ENCODE results near the gene C8G.
A peak's percentile ranks its signal among the peaks of the same experiment; 100 is the strongest.

The C8G gene

GRCh38 chr9:136944519-136945332, at the start of gene C8G, which contains the start of gene FBXW5:
C8G (plus strand) TSS chr9:136945243; CDS start chr9:136945321, 78 bp downstream.
FBXW5 (minus strand) TSS chr9:136944738; CDS start chr9:136944083, 655 bp downstream.
- peaks cover 0 to 58% (median 47%) of the 10 kb centered on the region in 4 donors for H3K4me1 ChIP-seq
- peak; percentile 98 for TF ChIP-seq CTCF (IDR thresholded peaks at IDR 0.05)
- intact Hi-C loops (cut with DNase I; ENCODE audit: low total_unique reads), result loop anchor here (2.0 to 5.0 kb wide), 3 partner anchors 57 to 152 kb away; partner anchors contain the start of genes PHPT1, TMEM141 and TRAF2
- H3K36me3 ChIP-seq, result peaks cover 31 to 41% (median 34%) of the 10 kb centered on the region in 3 donors
- no peaks in the 10 kb centered on the region for H3K27me3 ChIP-seq
- peak; percentile 91 to 97 for DNase-seq
- H3K9me3 ChIP-seq, result no peaks in the 10 kb centered on the region
- peak within 1 kb of the TSS; percentile 82 to 83 for H3K4me3 ChIP-seq
- H3K27ac ChIP-seq, result peak within 1 kb of the TSS; percentile 88 to 91

GRCh38 chr9:136896027-136896426, 49.0 kb upstream of the C8G start:
- TF ChIP-seq CTCF (IDR thresholded peaks at IDR 0.05), result no peak
- Histone ChIP-seq H3K36me3 (peaks cover 0 to 48% (median 20%) of the 10 kb centered on the region in 3 donors), H3K9me3 (no peaks in the 10 kb centered on the region), H3K4me3 (no peak overlapping the region), H3K4me1 (peaks cover 0 to 6% (median 3%) of the 10 kb centered on the region in 4 donors), H3K27ac (no peak overlapping the region), H3K27me3 (no peaks in the 10 kb centered on the region)
- intact Hi-C loops (cut with DNase I; ENCODE audit: low total_unique reads), result no loop called here
- DNase-seq, result no peak

- Histone ChIP-seq H3K27me3 (no peaks in the 10 kb centered on the region), H3K36me3 (peaks cover 0 to 31% (median 20%) of the 10 kb centered on the region in 3 donors), H3K4me3 (no peak overlapping the region), H3K9me3 (no peaks in the 10 kb centered on the region), H3K4me1 (peaks cover 0 to 30% (median 27%) of the 10 kb centered on the region in 4 donors), H3K27ac (no peak overlapping the region)
- intact Hi-C loops (cut with DNase I; ENCODE audit: low total_unique reads), result no loop called here
- TF ChIP-seq CTCF (IDR thresholded peaks at IDR 0.05), result no peak
- no peak for DNase-seq
Measured at GRCh38 chr9:136898483-136899100, 46.5 kb upstream of the C8G start.

GRCh38 chr9:136899196-136899595, 45.8 kb upstream of the C8G start:
- H3K9me3 ChIP-seq, result no peaks in the 10 kb centered on the region
- no peaks in the 10 kb centered on the region for H3K27me3 ChIP-seq
- H3K36me3 ChIP-seq, result peaks cover 0 to 28% (median 20%) of the 10 kb centered on the region in 3 donors
- intact Hi-C loops (cut with DNase I; ENCODE audit: low total_unique reads), result no loop called here
- no peak for DNase-seq
- TF ChIP-seq CTCF (IDR thresholded peaks at IDR 0.05), result no peak
- peaks cover 0 to 36% (median 31%) of the 10 kb centered on the region in 4 donors for H3K4me1 ChIP-seq
- no peak overlapping the region for H3K4me3 ChIP-seq
- H3K27ac ChIP-seq, result no peak overlapping the region

- intact Hi-C loops (cut with DNase I; ENCODE audit: low total_unique reads), result no loop called here
- no peak for TF ChIP-seq CTCF (IDR thresholded peaks at IDR 0.05)
- Histone ChIP-seq H3K27ac (peak overlapping the region; percentile 74 to 81), H3K4me1 (peaks cover 0 to 47% (median 31%) of the 10 kb centered on the region in 4 donors), H3K36me3 (peaks cover 0 to 25% (median 20%) of the 10 kb centered on the region in 3 donors), H3K4me3 (no peak overlapping the region), H3K9me3 (no peaks in the 10 kb centered on the region), H3K27me3 (no peaks in the 10 kb centered on the region)
- DNase-seq, result no peak
Measured at GRCh38 chr9:136900556-136900955, 44.5 kb upstream of the C8G start.
